CD4-positive, alpha-beta memory T cell (primary cell): Measurements from ENCODE around the gene PRKAG1. TPM values are rescaled to one million over a fixed set of nuclear protein-coding genes. Genes with fewer than 3 reads are reported as not detected.

Source experiments
- CTCF ChIA-PET: fragments of 350-600 bp; sonication (Branson Sonifier 250); formaldehyde crosslinking; loops from one replicate; lab custom pipeline; 2021; ENCODE audit warnings: inconsistent platforms; ENCODE audit not compliant: partially characterized antibody; lab: Charles Lee
- POLR2A ChIA-PET: fragments of 350-600 bp; sonication (Branson Sonifier 250); formaldehyde crosslinking; loops from one replicate; lab custom pipeline; 2021; ENCODE audit not compliant: partially characterized antibody; lab: Charles Lee
- DNase-seq, 5 donors: peaks; one replicate each; pipeline versions ENCODE4 v3.0.0 to v3.0.0-alpha.2; 2020 to 2022; ENCODE audit warnings: mixed read lengths in 1 of 5
- H3K27ac ChIP-seq: one replicate; pipeline ENCODE4 v1.7.0; 2013; ENCODE audit warnings: low read depth, low read length
- H3K27me3 ChIP-seq: 2 replicates; pipeline ENCODE4 v1.7.0; 2013; ENCODE audit warnings: mild to moderate bottlenecking, low read length, moderate library complexity; ENCODE audit not compliant: insufficient read depth
- H3K36me3 ChIP-seq: 2 replicates; pipeline ENCODE4 v1.7.0; 2013; ENCODE audit warnings: mild to moderate bottlenecking, low read length, moderate library complexity; ENCODE audit not compliant: insufficient read depth
- H3K4me1 ChIP-seq: 2 replicates; pipeline ENCODE4 v1.7.0; 2013; ENCODE audit warnings: mild to moderate bottlenecking, low read length, moderate library complexity; ENCODE audit not compliant: insufficient read depth
- H3K4me3 ChIP-seq, 2 donors: one replicate each; pipeline ENCODE4 v1.7.0; 2013; ENCODE audit warnings: low read length in 2 of 2, mild to moderate bottlenecking in 1 of 2
- H3K9me3 ChIP-seq, 2 donors: one replicate each; pipeline ENCODE4 v1.7.0; 2013; ENCODE audit warnings: low read length in 2 of 2, control low read depth in 1 of 2; ENCODE audit not compliant: control insufficient read depth in 1 of 2
- H3K27ac Mint-ChIP-seq, 7 donors: one replicate each; pipeline ENCODE4 v1.8.0; 2020 to 2021; ENCODE audit warnings: mixed read lengths in 7 of 7, mild to moderate bottlenecking in 6 of 7, inconsistent platforms in 3 of 7, moderate library complexity in 3 of 7
- H3K27me3 Mint-ChIP-seq, 2 donors: one replicate each; pipeline ENCODE4 v1.8.0; 2020 to 2021; ENCODE audit warnings: mixed read lengths in 2 of 2
- H3K36me3 Mint-ChIP-seq, 2 donors: one replicate each; pipeline ENCODE4 v1.8.0; 2020 to 2021; ENCODE audit warnings: mixed read lengths in 2 of 2, inconsistent platforms in 1 of 2, mild to moderate bottlenecking in 1 of 2
- H3K4me1 Mint-ChIP-seq, 4 donors: one replicate each; pipeline ENCODE4 v1.8.0; 2020 to 2021; ENCODE audit warnings: mixed read lengths in 4 of 4, mild to moderate bottlenecking in 1 of 4
- H3K4me3 Mint-ChIP-seq, 8 donors: one replicate each; pipeline ENCODE4 v1.8.0; 2020 to 2021; ENCODE audit warnings: mixed read lengths in 8 of 8, mild to moderate bottlenecking in 7 of 8, moderate library complexity in 6 of 8, inconsistent platforms in 3 of 8
- H3K9me3 Mint-ChIP-seq, 8 donors: one replicate each; pipeline ENCODE4 v1.8.0; 2020 to 2021; ENCODE audit warnings: mixed read lengths in 8 of 8, mild to moderate bottlenecking in 5 of 8, inconsistent platforms in 3 of 8, moderate library complexity in 1 of 8
- intact Hi-C: fragments of 100-400 bp; cut with micrococcal nuclease; formaldehyde crosslinking; loops from one replicate; pipeline ENCODE4 v1.15.1; 2023
- polyA plus RNA-seq, 2 donors: library from polyadenylated mRNA; unstranded; fragments of 300-500 nt; fragmentation: Illumina TruSeq; gene quantifications; one replicate each; pipeline ENCODE4 v1.2.3, GENCODE V29; 2021
- total RNA-seq, 2 experiments: library from RNA; stranded (reverse); gene quantifications; one replicate each; pipeline ENCODE4 v1.2.3, GENCODE V29; 2021

The PRKAG1 gene
- total and polyA plus RNA-seq, 4 experiments from 2014 or later, result 47.8 to 53.7 (median 49.6) TPM

GRCh38 chr12:49051373-49051764 lies 32.8 kb upstream of the PRKAG1 start:
- no peak for DNase-seq
- H3K4me3 Mint-ChIP-seq, result no peak overlapping the region
- Histone ChIP-seq H3K4me1 (peaks cover 19% of the 10 kb centered on the region), H3K27ac (no peak overlapping the region), H3K27me3 (no peaks in the 10 kb centered on the region), H3K9me3 (no peaks in the 10 kb centered on the region), H3K4me3 (no peak overlapping the region), H3K36me3 (peaks cover 83% of the 10 kb centered on the region)
- H3K4me1 Mint-ChIP-seq, result peaks cover 20 to 41% (median 23%) of the 10 kb centered on the region in 4 donors
- H3K27me3 Mint-ChIP-seq, result no peaks in the 10 kb centered on the region
- peak overlapping the region in 1 of 7 donors; percentile 22 for H3K27ac Mint-ChIP-seq
- no peaks in the 10 kb centered on the region for H3K9me3 Mint-ChIP-seq
- intact Hi-C loops, result no loop called here
- ChIA-PET POLR2A (interaction anchor here (0.8 kb wide), 1 partner anchor 9 kb away, joined by 3 read pairs; the partner anchor contains the start of gene KMT2D), CTCF (no interaction called here)
- H3K36me3 Mint-ChIP-seq, result peaks cover 56 to 89% of the 10 kb centered on the region in 2 donors

DNA sequence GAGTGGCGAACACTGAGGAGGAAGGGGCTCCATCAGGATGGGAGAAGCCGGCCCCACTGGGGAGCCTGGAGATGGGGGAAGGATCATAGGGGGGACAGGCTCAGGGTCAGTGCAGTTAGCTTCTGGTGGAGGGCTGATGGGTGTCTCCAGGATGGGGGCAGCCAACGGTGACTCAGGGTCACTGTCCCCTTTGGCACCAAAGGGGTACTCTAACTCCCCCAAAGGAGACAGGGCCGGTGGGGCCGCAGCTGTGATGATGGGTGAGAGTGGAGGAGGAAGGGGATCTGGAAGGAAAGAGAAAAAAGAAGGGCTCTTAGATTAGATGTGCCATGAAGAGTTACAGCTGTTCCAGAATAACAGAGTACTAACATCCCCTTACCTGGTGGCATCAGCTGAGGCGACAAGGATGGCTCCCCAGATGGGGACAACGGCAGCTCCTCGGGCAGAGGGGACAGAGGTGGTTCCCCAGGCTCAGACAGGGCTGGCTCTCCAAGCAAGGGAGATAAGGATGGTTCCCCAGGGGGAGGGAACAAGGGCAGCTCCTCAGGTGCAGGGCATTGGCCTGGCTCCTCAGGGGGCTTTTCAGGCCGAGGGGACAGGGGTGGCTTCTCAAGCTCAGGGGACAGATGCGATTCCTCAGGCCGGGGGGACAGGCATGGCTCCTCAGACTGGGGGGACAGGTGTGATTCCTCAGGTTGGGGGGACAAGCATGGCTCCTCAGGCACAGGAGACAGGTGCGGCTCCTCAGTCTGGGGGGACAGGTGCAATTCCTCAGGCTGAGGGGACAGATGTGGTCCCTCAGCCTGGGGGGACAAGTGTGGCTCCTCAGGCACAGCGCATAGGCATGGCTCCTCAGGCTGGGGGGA lies 32.2 kb upstream of the PRKAG1 start:
- peaks cover 12% of the 10 kb centered on the region for H3K4me1 ChIP-seq
- Mint-ChIP-seq H3K9me3 (no peaks in the 10 kb centered on the region), H3K27ac (peak overlapping the region in 2 of 7 donors; percentile 22 to 31), H3K4me3 (no peak overlapping the region), H3K36me3 (peaks cover 62 to 89% of the 10 kb centered on the region in 2 donors), H3K27me3 (no peaks in the 10 kb centered on the region), H3K4me1 (peaks cover 15 to 34% (median 17%) of the 10 kb centered on the region in 4 donors)
- H3K27ac ChIP-seq, result no peak overlapping the region
- H3K36me3 ChIP-seq, result peaks cover 89% of the 10 kb centered on the region
- ChIA-PET CTCF (interaction anchor here (4.0 kb wide), 1 partner anchor 13 kb away, joined by 20 read pairs; no protein-coding TSS in a partner anchor), POLR2A (interaction anchor here (0.8 to 1.2 kb wide), 2 partner anchors 9 to 19 kb away, joined by 3 read pairs; partner anchors contain the start of genes KMT2D and RHEBL1)
- no peaks in the 10 kb centered on the region for H3K27me3 ChIP-seq
- no peak for DNase-seq
- H3K9me3 ChIP-seq, result no peaks in the 10 kb centered on the region
- intact Hi-C loops, result no loop called here
- no peak overlapping the region for H3K4me3 ChIP-seq

DNA sequence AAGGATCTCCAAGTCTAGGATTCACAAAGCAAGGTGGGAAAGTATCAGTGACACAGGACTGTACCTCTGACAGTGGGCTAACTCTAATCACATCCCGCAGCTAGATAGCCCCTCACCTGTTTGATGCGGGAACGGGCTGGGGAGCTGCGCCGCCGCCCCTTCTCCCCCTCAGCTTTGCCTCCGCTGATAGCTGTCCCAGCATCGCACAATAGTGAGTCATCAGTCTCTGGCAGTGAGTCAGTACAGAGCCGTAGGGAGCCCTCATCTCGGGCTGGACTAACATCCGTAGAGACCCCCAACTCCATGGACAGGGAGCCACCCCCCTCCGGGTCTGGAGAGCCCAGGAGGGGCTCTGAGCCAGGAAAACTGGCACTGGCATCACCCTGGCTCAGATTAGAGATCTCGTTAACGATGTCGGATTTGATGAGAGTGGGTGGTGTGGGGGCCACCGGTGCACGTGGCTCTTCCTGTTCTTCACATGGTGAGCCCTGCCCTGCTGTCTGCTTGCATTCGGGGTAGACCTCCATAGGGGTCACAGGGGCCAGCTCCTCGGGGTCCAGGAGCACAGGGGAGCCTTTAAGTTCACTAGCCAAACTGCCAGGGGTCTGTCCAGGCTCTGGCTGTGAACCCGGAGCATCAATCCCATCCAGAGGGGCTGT lies 31.1 kb upstream of the PRKAG1 start:
- no peaks in the 10 kb centered on the region for H3K9me3 Mint-ChIP-seq
- H3K4me3 Mint-ChIP-seq, result no peak overlapping the region
- POLR2A ChIA-PET, result interaction anchor here (0.7 to 1.2 kb wide), 2 partner anchors 18 to 20 kb away, joined by 3 read pairs; partner anchors contain the start of gene RHEBL1
- H3K27me3 Mint-ChIP-seq, result no peaks in the 10 kb centered on the region
- H3K36me3 ChIP-seq, result peaks cover 94% of the 10 kb centered on the region
- H3K36me3 Mint-ChIP-seq, result peaks cover 60 to 88% of the 10 kb centered on the region in 2 donors
- no peak for DNase-seq
- intact Hi-C loops, result no loop called here
- no peak overlapping the region for H3K4me3 ChIP-seq
- H3K4me1 ChIP-seq, result peaks cover 2% of the 10 kb centered on the region
- CTCF ChIA-PET, result interaction anchor here (2.1 to 4.0 kb wide), 2 partner anchors 14 to 39 kb away, joined by 9 to 20 read pairs; no protein-coding TSS in a partner anchor
- H3K4me1 Mint-ChIP-seq, result peaks cover 6 to 25% (median 8%) of the 10 kb centered on the region in 4 donors
- no peaks in the 10 kb centered on the region for H3K27me3 ChIP-seq
- H3K27ac ChIP-seq, result no peak overlapping the region
- no peak overlapping the region for H3K27ac Mint-ChIP-seq
- no peaks in the 10 kb centered on the region for H3K9me3 ChIP-seq

DNA sequence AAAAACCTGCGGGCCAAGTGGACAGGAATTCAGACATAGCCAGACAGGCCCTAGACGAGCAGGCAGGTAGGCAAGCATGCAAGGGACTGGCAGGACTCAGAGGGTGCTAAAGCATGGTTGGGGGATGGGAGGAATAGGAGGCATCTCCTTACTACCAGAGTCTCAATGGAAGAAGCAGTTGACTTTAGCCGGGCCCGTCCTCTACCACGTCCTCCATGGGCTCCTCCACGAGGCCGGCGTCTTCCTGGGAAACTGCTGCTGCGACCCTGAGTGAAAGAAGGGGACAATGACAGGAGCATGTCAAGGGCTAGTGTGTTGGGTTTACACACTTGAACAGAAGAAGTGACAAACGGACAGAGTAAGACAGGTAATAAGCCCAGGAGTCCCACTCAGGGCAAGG lies 30.4 kb upstream of the PRKAG1 start:
- peaks cover 94% of the 10 kb centered on the region for H3K36me3 ChIP-seq
- Mint-ChIP-seq H3K9me3 (no peaks in the 10 kb centered on the region), H3K4me1 (peaks cover 3 to 26% (median 7%) of the 10 kb centered on the region in 4 donors), H3K27ac (peak overlapping the region in 1 of 7 donors; percentile 59), H3K36me3 (peaks cover 64 to 92% of the 10 kb centered on the region in 2 donors), H3K27me3 (no peaks in the 10 kb centered on the region), H3K4me3 (peak overlapping the region in 1 of 8 donors; percentile 26)
- H3K27ac ChIP-seq, result no peak overlapping the region
- no peak for DNase-seq
- intact Hi-C loops, result no loop called here
- CTCF ChIA-PET, result interaction anchor here (0.9 to 4.0 kb wide), 4 partner anchors 10 to 40 kb away, joined by 3 to 20 read pairs (median 6); no protein-coding TSS in a partner anchor
- H3K4me1 ChIP-seq, result no peaks in the 10 kb centered on the region
- POLR2A ChIA-PET, result no interaction called here
- no peaks in the 10 kb centered on the region for H3K27me3 ChIP-seq
- no peak overlapping the region for H3K4me3 ChIP-seq
- no peaks in the 10 kb centered on the region for H3K9me3 ChIP-seq

- intact Hi-C loops, result no loop called here
- Histone ChIP-seq H3K4me1 (no peaks in the 10 kb centered on the region), H3K9me3 (no peaks in the 10 kb centered on the region), H3K27me3 (no peaks in the 10 kb centered on the region), H3K4me3 (no peak overlapping the region), H3K36me3 (peaks cover 93% of the 10 kb centered on the region), H3K27ac (no peak overlapping the region)
- DNase-seq, result no peak
- H3K36me3 Mint-ChIP-seq, result peaks cover 52 to 91% of the 10 kb centered on the region in 2 donors
- no peaks in the 10 kb centered on the region for H3K9me3 Mint-ChIP-seq
- peaks cover 3 to 18% (median 6%) of the 10 kb centered on the region in 4 donors for H3K4me1 Mint-ChIP-seq
- ChIA-PET CTCF (interaction anchor here (1.0 kb wide), 2 partner anchors 17 to 54 kb away, joined by 3 read pairs; no protein-coding TSS in a partner anchor), POLR2A (interaction anchor here (0.6 to 1.0 kb wide), 3 partner anchors 28 to 53 kb away, joined by 3 to 4 read pairs (median 4); no protein-coding TSS in a partner anchor)
- no peak overlapping the region for H3K4me3 Mint-ChIP-seq
- peak overlapping the region in 1 of 7 donors; percentile 57 for H3K27ac Mint-ChIP-seq
- H3K27me3 Mint-ChIP-seq, result no peaks in the 10 kb centered on the region
Measured at GRCh38 chr12:49046129-49046895, 27.7 kb upstream of the PRKAG1 start.

DNA sequence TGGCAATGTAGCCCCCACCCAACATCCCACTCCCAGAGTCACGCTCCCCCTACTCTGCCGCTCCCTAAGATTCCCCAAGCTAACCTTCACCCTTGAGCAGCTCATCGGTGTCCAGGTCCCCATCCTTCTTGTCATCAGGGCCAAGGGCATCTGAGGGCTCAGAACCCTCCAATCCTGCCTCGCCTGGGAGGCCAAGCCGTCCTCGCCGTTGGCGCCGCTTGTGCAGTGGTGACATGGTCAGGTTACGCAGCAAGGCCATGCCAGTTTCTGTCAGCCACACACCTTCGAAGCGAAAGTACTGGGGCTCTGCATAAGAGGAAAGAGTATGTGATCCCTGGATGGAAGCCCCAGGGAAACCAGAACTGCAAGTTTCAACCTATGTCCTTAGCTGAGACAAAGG lies 26.1 kb upstream of the PRKAG1 start:
- Mint-ChIP-seq H3K9me3 (no peaks in the 10 kb centered on the region), H3K27ac (peak overlapping the region in 3 of 7 donors; percentile 37 to 92 (median 61)), H3K27me3 (no peaks in the 10 kb centered on the region), H3K36me3 (peaks cover 47 to 90% of the 10 kb centered on the region in 2 donors), H3K4me3 (no peak overlapping the region), H3K4me1 (peaks cover 3 to 10% (median 4%) of the 10 kb centered on the region in 4 donors)
- intact Hi-C loops, result no loop called here
- no peak overlapping the region for H3K4me3 ChIP-seq
- H3K36me3 ChIP-seq, result peaks cover 88% of the 10 kb centered on the region
- ChIA-PET CTCF (interaction anchor here (0.6 to 3.0 kb wide), 20 partner anchors 11 to 105 kb away, joined by 3 to 17 read pairs (median 4); partner anchors contain the start of genes DDN and WNT1), POLR2A (interaction anchor here (0.8 kb wide), 1 partner anchor 191 kb away, joined by 3 read pairs; no protein-coding TSS in a partner anchor)
- no peaks in the 10 kb centered on the region for H3K9me3 ChIP-seq
- DNase-seq, result no peak
- no peak overlapping the region for H3K27ac ChIP-seq
- no peaks in the 10 kb centered on the region for H3K27me3 ChIP-seq
- no peaks in the 10 kb centered on the region for H3K4me1 ChIP-seq
